A549 (cell line): ENCODE measurements around the gene LARGE1. TPM values are rescaled to one million over a fixed set of nuclear protein-coding genes. Genes with fewer than 3 reads are reported as not detected.

Experiments used
- ATAC-seq, 2 experiments: fragments of 200-7000 bp in 1 of 2; fragments of >200 bp in 1 of 2; cut with Nextera tagmentation in 1 of 2; cut with Tn5 transposase in 1 of 2; 3 replicates each; pipeline versions ENCODE4 v1.8.0 to v1.9.1; 2018 to 2020; ENCODE audit warnings: mild to moderate bottlenecking in 1 of 2, moderate library complexity in 1 of 2
- CTCF ChIA-PET: fragments of 300-600 bp; sonication (Branson Sonifier 250); formaldehyde crosslinking; extraction: SDS; loops from one replicate; lab custom pipeline; 2021; ENCODE audit warnings: antibody characterized with exemption, inconsistent platforms; lab: Yijun Ruan, JAX
- POLR2A ChIA-PET: fragments of 350-600 bp; formaldehyde crosslinking; extraction: SDS; loops from one replicate; lab custom pipeline; 2021; ENCODE audit warnings: antibody characterized with exemption, inconsistent platforms; lab: Yijun Ruan, JAX
- DNase-seq, 2 experiments: peaks; one replicate each; pipeline versions ENCODE4 v3.0.0 to v3.0.0-alpha.2; 2011 to 2016; ENCODE audit warnings: low read depth in 1 of 2, low spot score in 1 of 2
- FAIRE-seq: peaks from 2 replicates; lab custom pipeline; 2011; peaks lifted over from hg19 to GRCh38; lab: Jason Lieb, UNC
- H3K27ac ChIP-seq, 2 experiments: fragments of >200 bp; sonication (Bioruptor Twin); formaldehyde crosslinking; 3 replicates each; pipeline ENCODE4 v1.5.1; 2016 to 2017
- H3K4me1 ChIP-seq: fragments of >200 bp; sonication (Bioruptor Twin); formaldehyde crosslinking; 3 replicates; pipeline ENCODE4 v1.6.1; 2016
- H3K4me2 ChIP-seq: fragments of >200 bp; sonication (Bioruptor Twin); formaldehyde crosslinking; 3 replicates; pipeline ENCODE4 v1.6.1; 2016
- H3K4me3 ChIP-seq: fragments of >200 bp; sonication (Bioruptor Twin); formaldehyde crosslinking; 3 replicates; pipeline ENCODE4 v1.5.1; 2016
- H3K9me3 ChIP-seq: fragments of >200 bp; sonication (Bioruptor Twin); formaldehyde crosslinking; 3 replicates; pipeline ENCODE4 v1.6.1; 2016
- CBX2 ChIP-seq: fragments of 200-600 bp; sonication (generic); IDR thresholded peaks from 2 replicates; pipeline ENCODE4 v1.6.1; 2016; ENCODE audit warnings: low read depth, mild to moderate bottlenecking, borderline replicate concordance
- CEBPB ChIP-seq, 2 experiments: fragments of >200 bp in 1 of 2; sonication (Bioruptor Twin) in 1 of 2; formaldehyde crosslinking in 1 of 2; IDR thresholded peaks; 2 replicates each; pipeline ENCODE4 v1.6.1; 2012 to 2016
- E2F6 ChIP-seq: IDR thresholded peaks from 2 replicates; pipeline ENCODE4 v1.6.1; 2012; ENCODE audit warnings: low read depth, borderline replicate concordance
- FOSL2 ChIP-seq, 2 experiments: fragments of 450-650 bp in 1 of 2; fragments of >200 bp in 1 of 2; sonication (Bioruptor Twin) in 1 of 2; formaldehyde crosslinking; IDR thresholded peaks; 2 replicates each; pipeline versions ENCODE4 v1.5.0 to v1.6.1; 2016 to 2020; ENCODE audit warnings: mild to moderate bottlenecking in 1 of 2, moderate library complexity in 1 of 2
- GATA3 ChIP-seq: IDR thresholded peaks from 2 replicates; pipeline ENCODE4 v1.6.1; 2012; ENCODE audit warnings: borderline replicate concordance
- HOXB13 ChIP-seq: fragments of 250-450 bp; sonication (Bioruptor Pico); IDR thresholded peaks from 2 replicates; pipeline ENCODE4 v1.5.0; 2020; ENCODE audit warnings: low read depth, mild to moderate bottlenecking, moderate library complexity
- HOXB5 ChIP-seq: fragments of 250-450 bp; sonication (Bioruptor Pico); IDR thresholded peaks from 2 replicates; pipeline ENCODE4 v1.5.0; 2020; ENCODE audit warnings: mild to moderate bottlenecking, moderate library complexity
- JUNB ChIP-seq: fragments of >200 bp; sonication (Bioruptor Twin); formaldehyde crosslinking; IDR thresholded peaks from 2 replicates; pipeline ENCODE4 v1.6.1; 2016
- MAFK ChIP-seq: fragments of 450-650 bp; IDR thresholded peaks from 2 replicates; pipeline ENCODE4 v1.6.1; 2014; ENCODE audit not compliant: partially characterized antibody
- NPAS2 ChIP-seq: fragments of 250-450 bp; sonication (Bioruptor Pico); IDR thresholded peaks from 2 replicates; pipeline ENCODE4 v1.8.0; 2022; ENCODE audit warnings: mild to moderate bottlenecking, moderate library complexity, borderline replicate concordance
- TFCP2L1 ChIP-seq: fragments of 250-450 bp; sonication (Bioruptor Pico); IDR thresholded peaks from 2 replicates; pipeline ENCODE4 v1.5.0; 2021; ENCODE audit warnings: mild to moderate bottlenecking
- ZSCAN20 ChIP-seq: fragments of 250-450 bp; sonication (Bioruptor Pico); IDR thresholded peaks from 2 replicates; pipeline ENCODE4 v1.8.0; 2022; ENCODE audit warnings: mild to moderate bottlenecking, moderate library complexity
- WGBS: methylation state at CpG from one replicate; pipeline ENCODE4 v1.1.6; 2017; ENCODE audit errors: missing lambda C conversion rate; 5-methylcytosine and 5-hydroxymethylcytosine counted together
- polyA plus RNA-seq, 4 experiments: library from polyadenylated mRNA; depleted of rRNA in 3 of 4; stranded (reverse); fragments of >200 nt; fragmentation: RNase III in 1 of 4; extraction: RNeasy Plus Mini Kit Qiagen cat#74134 plus additional on column Dnase treatment in 1 of 4; gene quantifications; 2 replicates in 3 of 4; 3 replicates in 1 of 4; pipeline ENCODE4 v1.2.3, GENCODE V29; 2011 to 2017
- TF ChIP-seq, protein P1 (sequence below): fragments of 200-600 bp; sonication (generic); IDR thresholded peaks from 2 replicates; pipeline ENCODE4 v1.6.1; 2016; ENCODE audit warnings: antibody characterized with exemption, mild to moderate bottlenecking, moderate library complexity

The LARGE1 gene
- polyA plus RNA-seq, 2 of the 4 experiments (the other 2 are of a cell fraction) = 2.7 to 5.8 TPM

- ATAC-seq = no peak
Measured at GRCh38 chr22:33829546-33830280, 90.6 kb downstream of the LARGE1 start.

DNA sequence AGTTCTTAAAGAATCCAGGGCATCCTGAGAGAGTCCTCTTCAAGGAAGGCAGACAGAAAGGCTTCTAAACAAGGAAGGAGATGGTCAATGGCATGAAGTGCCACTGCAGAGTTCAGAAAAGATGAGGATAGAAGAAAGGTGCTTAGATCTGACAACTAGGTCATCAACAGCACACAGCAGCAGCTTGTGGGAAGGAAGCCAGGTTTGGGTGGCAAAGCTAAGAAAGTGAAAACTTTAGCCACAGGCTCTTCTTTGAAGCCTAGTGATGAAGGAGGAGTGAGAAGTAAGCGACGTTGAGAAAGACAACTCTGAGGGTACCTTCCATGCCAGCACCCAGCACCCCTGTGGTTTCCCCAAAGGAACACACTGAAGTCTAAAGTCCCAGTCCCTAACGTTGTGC is 92.0 kb downstream of the LARGE1 start:
- 69% methylated on average over 3 of the region's 3 CpGs for WGBS
- CTCF ChIA-PET = no interaction called here
- no peaks in the 10 kb centered on the region for H3K9me3 ChIP-seq
- TF ChIP-seq MAFK (no peak), CEBPB (IDR thresholded peaks at IDR 0.05) (no peak), FOSL2 (IDR thresholded peaks at IDR 0.05) (no peak), FOSL2 (CRISPR knock-in tag; IDR thresholded peaks at IDR 0.05) (no peak), CBX2 (no peak), HOXB5 (CRISPR knock-in tag) (no peak), E2F6 (no peak), ZSCAN20 (no peak)
- TF ChIP-seq, all 56 proteins: peak for 0
- no peaks in the 10 kb centered on the region for H3K4me1 ChIP-seq
- POLR2A ChIA-PET = no interaction called here
- FAIRE-seq (no peak), ATAC-seq (no peak), DNase-seq (no peak)
- no peak overlapping the region for H3K4me3 ChIP-seq
- no peak overlapping the region for H3K27ac ChIP-seq
- no peak overlapping the region for H3K4me2 ChIP-seq

More at GRCh38 chr22:33829546-33830280, 90.6 kb downstream of the LARGE1 start:
- Histone ChIP-seq H3K4me3 (no peak overlapping the region), H3K4me1 (no peaks in the 10 kb centered on the region), H3K9me3 (no peaks in the 10 kb centered on the region), H3K27ac (no peak overlapping the region), H3K4me2 (no peak overlapping the region)
- TF ChIP-seq HOXB5 (CRISPR knock-in tag) (no peak), TFCP2L1 (CRISPR knock-in tag) (no peak), JUNB (no peak), MAFK (peak; percentile 52), GATA3 (no peak)
- FAIRE-seq (no peak), DNase-seq (no peak)
- WGBS = 34% methylated on average over 4 of the region's 4 CpGs
- POLR2A ChIA-PET = no interaction called here
- CTCF ChIA-PET = no interaction called here

DNA sequence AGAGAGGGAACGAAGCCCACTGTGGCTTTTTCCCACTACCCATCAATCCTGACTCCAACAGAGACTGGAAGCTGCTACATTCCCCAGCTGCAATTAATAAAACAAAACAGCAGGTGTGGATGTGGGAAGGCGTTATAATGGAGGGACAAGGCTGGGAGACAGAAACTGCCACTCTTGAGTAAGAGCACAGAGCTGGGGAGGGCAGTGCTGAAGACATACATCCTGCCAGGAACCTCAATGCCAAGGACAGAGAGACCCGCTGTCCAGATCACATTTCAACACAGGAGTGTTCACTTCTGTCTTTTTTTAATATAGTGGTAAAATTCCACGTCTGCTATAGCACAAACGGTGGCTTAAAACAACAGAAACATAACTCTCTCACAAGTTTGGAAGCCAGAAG is 94.5 kb downstream of the LARGE1 start:
- Histone ChIP-seq H3K27ac (no peak overlapping the region), H3K9me3 (no peaks in the 10 kb centered on the region), H3K4me1 (no peaks in the 10 kb centered on the region), H3K4me2 (no peak overlapping the region), H3K4me3 (no peak overlapping the region)
- no peak for DNase-seq
- ATAC-seq = no peak
- ChIA-PET POLR2A (no interaction called here), CTCF (no interaction called here)
- TF ChIP-seq CEBPB (IDR thresholded peaks at IDR 0.05) (no peak), HOXB13 (CRISPR knock-in tag) (no peak), E2F6 (no peak), NPAS2 (CRISPR knock-in tag) (no peak)
- TF ChIP-seq, protein P1, sequence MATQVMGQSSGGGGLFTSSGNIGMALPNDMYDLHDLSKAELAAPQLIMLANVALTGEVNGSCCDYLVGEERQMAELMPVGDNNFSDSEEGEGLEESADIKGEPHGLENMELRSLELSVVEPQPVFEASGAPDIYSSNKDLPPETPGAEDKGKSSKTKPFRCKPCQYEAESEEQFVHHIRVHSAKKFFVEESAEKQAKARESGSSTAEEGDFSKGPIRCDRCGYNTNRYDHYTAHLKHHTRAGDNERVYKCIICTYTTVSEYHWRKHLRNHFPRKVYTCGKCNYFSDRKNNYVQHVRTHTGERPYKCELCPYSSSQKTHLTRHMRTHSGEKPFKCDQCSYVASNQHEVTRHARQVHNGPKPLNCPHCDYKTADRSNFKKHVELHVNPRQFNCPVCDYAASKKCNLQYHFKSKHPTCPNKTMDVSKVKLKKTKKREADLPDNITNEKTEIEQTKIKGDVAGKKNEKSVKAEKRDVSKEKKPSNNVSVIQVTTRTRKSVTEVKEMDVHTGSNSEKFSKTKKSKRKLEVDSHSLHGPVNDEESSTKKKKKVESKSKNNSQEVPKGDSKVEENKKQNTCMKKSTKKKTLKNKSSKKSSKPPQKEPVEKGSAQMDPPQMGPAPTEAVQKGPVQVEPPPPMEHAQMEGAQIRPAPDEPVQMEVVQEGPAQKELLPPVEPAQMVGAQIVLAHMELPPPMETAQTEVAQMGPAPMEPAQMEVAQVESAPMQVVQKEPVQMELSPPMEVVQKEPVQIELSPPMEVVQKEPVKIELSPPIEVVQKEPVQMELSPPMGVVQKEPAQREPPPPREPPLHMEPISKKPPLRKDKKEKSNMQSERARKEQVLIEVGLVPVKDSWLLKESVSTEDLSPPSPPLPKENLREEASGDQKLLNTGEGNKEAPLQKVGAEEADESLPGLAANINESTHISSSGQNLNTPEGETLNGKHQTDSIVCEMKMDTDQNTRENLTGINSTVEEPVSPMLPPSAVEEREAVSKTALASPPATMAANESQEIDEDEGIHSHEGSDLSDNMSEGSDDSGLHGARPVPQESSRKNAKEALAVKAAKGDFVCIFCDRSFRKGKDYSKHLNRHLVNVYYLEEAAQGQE = no peak
- WGBS = 51% methylated on average over 5 of the region's 5 CpGs
- FAIRE-seq = no peak
